IMR-90 (cell line): ENCODE measurements around the gene D2HGDH. TPM values are rescaled to one million over a fixed set of nuclear protein-coding genes. Genes with fewer than 3 reads are reported as not detected.

Experiments
- ATAC-seq: fragments of 200-7000 bp; cut with Tn5 transposase; 2 replicates; pipeline ENCODE4 v1.9.1; 2020; ENCODE audit warnings: low read depth, mild to moderate bottlenecking, moderate library complexity
- BruUV-seq: library from RNA; stranded (reverse); fragments of 400-500 nt; replicated peaks from 2 replicates; lab custom pipeline; 2021; lab: Mats Ljungman, UMichigan
- CTCF ChIA-PET: fragments of 300-600 bp; formaldehyde crosslinking; extraction: SDS; loops from one replicate; lab custom pipeline; 2021; ENCODE audit warnings: antibody characterized with exemption; lab: Yijun Ruan, JAX
- POLR2A ChIA-PET: fragments of 300-600 bp; sonication (Branson Sonifier 250); formaldehyde crosslinking; loops from one replicate; lab custom pipeline; 2022; ENCODE audit warnings: antibody characterized with exemption; ENCODE audit not compliant: unreplicated experiment; lab: Charles Lee
- DNase-seq: peaks from one replicate; pipeline ENCODE4 v3.0.0; 2013
- H2AFZ ChIP-seq: replicated peaks from 2 replicates; pipeline ENCODE3; 2013; ENCODE audit warnings: low read length, mild to moderate bottlenecking; ENCODE audit not compliant: poor library complexity
- H2AK5ac ChIP-seq: 2 replicates; pipeline ENCODE4 v1.6.1; 2013; ENCODE audit warnings: low read depth, low read length, inconsistent platforms
- H2AK9ac ChIP-seq: replicated peaks from 2 replicates; pipeline ENCODE3; 2013; ENCODE audit warnings: mild to moderate bottlenecking, low read depth, low read length, moderate library complexity; ENCODE audit not compliant: poor library complexity
- H2BK120ac ChIP-seq: 2 replicates; pipeline ENCODE4 v1.6.1; 2013; ENCODE audit warnings: low read depth, low read length, inconsistent platforms
- H2BK15ac ChIP-seq: 3 replicates; pipeline ENCODE4 v1.6.1; 2013; ENCODE audit warnings: low read depth, low read length, inconsistent platforms
- H2BK20ac ChIP-seq: 2 replicates; pipeline ENCODE4 v1.6.1; 2013; ENCODE audit warnings: low read depth, mild to moderate bottlenecking, inconsistent platforms, low read length, moderate library complexity
- H2BK5ac ChIP-seq: 2 replicates; pipeline ENCODE4 v1.6.1; 2013; ENCODE audit warnings: mild to moderate bottlenecking, low read depth, low read length, inconsistent platforms; ENCODE audit not compliant: poor library complexity, severe bottlenecking
- H3K14ac ChIP-seq: replicated peaks from 2 replicates; pipeline ENCODE4 v1.6.1; 2013; ENCODE audit warnings: low read depth, low read length, inconsistent platforms
- H3K18ac ChIP-seq: 2 replicates; pipeline ENCODE4 v1.6.1; 2013; ENCODE audit warnings: low read depth, low read length, control low read depth
- H3K23ac ChIP-seq: 2 replicates; pipeline ENCODE4 v1.6.1; 2013; ENCODE audit warnings: low read depth, low read length, inconsistent platforms
- H3K27ac ChIP-seq: 2 replicates; pipeline ENCODE4 v1.5.1; 2013; ENCODE audit warnings: mild to moderate bottlenecking, control low read depth, low read length; ENCODE audit not compliant: insufficient read depth
- H3K27me3 ChIP-seq: 2 replicates; pipeline ENCODE4 v1.6.1; 2013; ENCODE audit warnings: low read length; ENCODE audit not compliant: control insufficient read depth, insufficient read depth
- H3K36me3 ChIP-seq: 2 replicates; pipeline ENCODE4 v1.6.1; 2013; ENCODE audit warnings: low read length, mixed read lengths; ENCODE audit not compliant: control insufficient read depth, insufficient read depth
- H3K4ac ChIP-seq: 2 replicates; pipeline ENCODE4 v1.6.1; 2013; ENCODE audit warnings: low read depth, low read length, inconsistent platforms
- H3K4me1 ChIP-seq: 2 replicates; pipeline ENCODE4 v1.6.1; 2013; ENCODE audit warnings: low read length, mixed read lengths; ENCODE audit not compliant: control insufficient read depth, insufficient read depth
- H3K4me2 ChIP-seq: 2 replicates; pipeline ENCODE4 v1.6.1; 2013; ENCODE audit warnings: low read depth, mild to moderate bottlenecking, control low read depth, low read length, moderate library complexity
- H3K4me3 ChIP-seq: 2 replicates; pipeline ENCODE4 v1.5.1; 2013; ENCODE audit warnings: low read depth, mild to moderate bottlenecking, control low read depth, low read length, moderate library complexity; ENCODE audit not compliant: insufficient read depth
- H3K56ac ChIP-seq: 2 replicates; pipeline ENCODE4 v1.6.1; 2013; ENCODE audit warnings: low read length, inconsistent platforms; ENCODE audit not compliant: insufficient read depth; ENCODE audit errors: extremely low read depth
- H3K79me1 ChIP-seq, 2 experiments: 2 replicates each; pipeline ENCODE4 v1.6.1; 2013; ENCODE audit warnings: low read length in 2 of 2, inconsistent platforms in 1 of 2, low read depth in 1 of 2
- H3K9ac ChIP-seq: 2 replicates; pipeline ENCODE4 v1.6.1; 2013; ENCODE audit warnings: low read depth, low read length, control low read depth
- H3K9me1 ChIP-seq: 2 replicates; pipeline ENCODE4 v1.6.1; 2013; ENCODE audit warnings: low read length, inconsistent platforms; ENCODE audit not compliant: insufficient read depth
- H3K9me3 ChIP-seq: 2 replicates; pipeline ENCODE4 v1.6.1; 2013; ENCODE audit warnings: low read length; ENCODE audit not compliant: control insufficient read depth, insufficient read depth
- H4K20me1 ChIP-seq: 2 replicates; pipeline ENCODE4 v1.6.1; 2013; ENCODE audit warnings: low read length, inconsistent platforms; ENCODE audit not compliant: insufficient read depth
- H4K5ac ChIP-seq: 2 replicates; pipeline ENCODE4 v1.6.1; 2013; ENCODE audit warnings: mild to moderate bottlenecking, low read depth, low read length, control low read depth
- H4K8ac ChIP-seq, 2 experiments: 2 replicates each; pipeline ENCODE4 v1.6.1; 2013; ENCODE audit warnings: low read depth in 2 of 2, low read length in 2 of 2, control low read depth in 1 of 2, inconsistent platforms in 1 of 2
- H4K91ac ChIP-seq: 2 replicates; pipeline ENCODE4 v1.6.1; 2013; ENCODE audit warnings: low read depth, low read length, inconsistent platforms; ENCODE audit not compliant: insufficient read depth
- BHLHE40 ChIP-seq: fragments of 150-350 bp; IDR thresholded peaks from 2 replicates; pipeline ENCODE4 v1.6.1; 2016; ENCODE audit warnings: mild to moderate bottlenecking, low read depth, low read length
- CEBPB ChIP-seq: IDR thresholded peaks from 2 replicates; pipeline ENCODE4 v1.6.1; 2012; ENCODE audit warnings: low read depth, low read length, improper control_type of control experiment
- CHD1 ChIP-seq: IDR thresholded peaks from 2 replicates; pipeline ENCODE4 v1.6.1; 2012; ENCODE audit warnings: low read depth, low read length, improper control_type of control experiment
- ELK1 ChIP-seq: fragments of 150-350 bp; IDR thresholded peaks from 2 replicates; pipeline ENCODE4 v1.6.1; 2016; ENCODE audit warnings: low read depth, mild to moderate bottlenecking, low read length, moderate library complexity, borderline replicate concordance
- FOS ChIP-seq: fragments of 150-350 bp; IDR thresholded peaks from 2 replicates; pipeline ENCODE4 v1.6.1; 2016; ENCODE audit warnings: low read depth, low read length
- MAFK ChIP-seq: IDR thresholded peaks from 2 replicates; pipeline ENCODE4 v1.6.1; 2012; ENCODE audit warnings: low read depth, low read length, improper control_type of control experiment
- MAZ ChIP-seq: IDR thresholded peaks from 2 replicates; pipeline ENCODE4 v1.6.1; 2012; ENCODE audit warnings: low read depth, mild to moderate bottlenecking, low read length, improper control_type of control experiment, moderate library complexity, borderline replicate concordance
- MXI1 ChIP-seq: IDR thresholded peaks from 2 replicates; pipeline ENCODE4 v1.6.1; 2012; ENCODE audit warnings: low read depth, mild to moderate bottlenecking, low read length, moderate library complexity, borderline replicate concordance
- NFE2L2 ChIP-seq: fragments of 150-350 bp; IDR thresholded peaks from 2 replicates; pipeline ENCODE4 v1.6.1; 2016; ENCODE audit warnings: low read depth, mild to moderate bottlenecking, low read length
- POLR2A ChIP-seq: IDR thresholded peaks from 2 replicates; pipeline ENCODE4 v1.6.1; 2012; ENCODE audit warnings: mild to moderate bottlenecking, low read depth, low read length
- RAD21 ChIP-seq: IDR thresholded peaks from 2 replicates; pipeline ENCODE4 v1.6.1; 2012; ENCODE audit warnings: low read length, improper control_type of control experiment
- RCOR1 ChIP-seq: IDR thresholded peaks from 2 replicates; pipeline ENCODE4 v1.6.1; 2012; ENCODE audit warnings: mild to moderate bottlenecking, low read length, improper control_type of control experiment; ENCODE audit not compliant: insufficient replicate concordance
- RFX5 ChIP-seq: IDR thresholded peaks from 2 replicates; pipeline ENCODE4 v1.8.0; 2012; ENCODE audit warnings: low read depth, mild to moderate bottlenecking, low read length, moderate library complexity
- SMC3 ChIP-seq: fragments of 150-350 bp; IDR thresholded peaks from 2 replicates; pipeline ENCODE4 v1.6.1; 2016; ENCODE audit warnings: low read depth, mild to moderate bottlenecking, antibody characterized with exemption, low read length, moderate library complexity
- USF2 ChIP-seq: fragments of 150-350 bp; IDR thresholded peaks from 2 replicates; pipeline ENCODE4 v1.6.1; 2017; ENCODE audit warnings: mild to moderate bottlenecking, antibody characterized with exemption, low read length, low read depth
- WGBS, 2 experiments: methylation state at CpG; one replicate each; pipeline versions ENCODE4 v1.1.5 to v1.1.7; 2013; ENCODE audit warnings: missing lambda C conversion rate in 2 of 2; ENCODE audit not compliant: insufficient read length in 1 of 2; ENCODE audit errors: extremely low coverage in 2 of 2; 5-methylcytosine and 5-hydroxymethylcytosine counted together
- dilution Hi-C: fragments of 300-500 bp; cut with HindIII; formaldehyde crosslinking; loops from one replicate; pipeline ENCODE4 v1.14.3; 2018; ENCODE audit warnings: low sequenced_read_pairs; ENCODE audit not compliant: unreplicated experiment
- in situ Hi-C: fragments of 300-500 bp; cut with MboI; formaldehyde crosslinking; loops from 3 replicates; pipeline ENCODE4 v1.14.3; 2019; ENCODE audit warnings: low sequenced_read_pairs, inconsistent platforms, mixed read lengths
- intact Hi-C: fragments of 100-400 bp; cut with micrococcal nuclease; formaldehyde crosslinking; loops from 2 replicates; pipeline ENCODE4 v1.10.0; 2022
- polyA plus RNA-seq, 3 experiments: library from polyadenylated mRNA; depleted of rRNA; stranded (reverse); fragments of >200 nt; gene quantifications; 2 replicates each; pipeline ENCODE4 v1.2.3, GENCODE V29; 2012; ENCODE audit warnings: low replicate concordance in 1 of 3
- total RNA-seq: library from RNA; depleted of rRNA; stranded (reverse); fragments of >200 nt; gene quantifications from 2 replicates; pipeline ENCODE4 v1.2.3, GENCODE V29; 2012
- TF ChIP-seq, protein P1 (sequence below): conservative IDR thresholded peaks from 2 replicates; pipeline ENCODE4 v1.5.1; 2012; ENCODE audit warnings: mild to moderate bottlenecking, low read depth, low read length, improper control_type of control experiment

Gene D2HGDH
- total and polyA plus RNA-seq, 2 of the 4 experiments (the other 2 are of a cell fraction) = 6.3 to 22.1 TPM

DNA sequence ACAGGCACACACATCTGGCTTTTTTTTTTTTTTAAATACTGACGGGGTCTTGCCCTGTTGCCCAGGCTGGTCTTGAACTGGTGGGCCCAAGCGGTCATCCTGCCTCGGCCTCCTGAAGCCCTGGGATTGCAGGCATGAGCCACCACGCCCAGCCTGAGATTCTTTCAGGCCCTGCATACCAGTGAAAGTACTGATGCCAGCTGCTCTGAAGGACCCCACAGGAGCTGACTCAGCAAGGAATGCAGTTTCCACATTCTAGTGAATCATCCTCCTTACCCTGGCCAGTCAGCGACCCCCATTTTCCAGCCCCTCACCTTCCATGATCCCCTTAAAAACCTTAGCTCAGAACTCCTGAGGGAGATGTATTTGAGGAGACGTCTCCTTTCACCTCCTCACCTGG lies 42.0 kb upstream of the D2HGDH start:
- peaks cover 29% of the 10 kb centered on the region for H3K36me3 ChIP-seq
- H2BK20ac ChIP-seq = no peak overlapping the region
- H3K4me2 ChIP-seq = no peak overlapping the region
- no peaks in the 10 kb centered on the region for H3K9me3 ChIP-seq
- 0 out of 2 replicates have a peak overlapping the region, but pooled peaks have one; percentile 46 for H3K23ac ChIP-seq
- H3K27ac ChIP-seq = peak overlapping the region; percentile 28; the same call in 1 of the 2 replicates
- H4K8ac ChIP-seq = peak overlapping the region in 1 of 2 experiments; percentile 74; a peak in 1 of 4 replicates
- H2BK120ac ChIP-seq = no peak overlapping the region
- no peak overlapping the region for H2AFZ ChIP-seq
- H3K4me3 ChIP-seq = no peak overlapping the region
- 0 out of 2 replicates have a peak overlapping the region, but pooled peaks have one; percentile 39 for H3K14ac ChIP-seq
- ChIA-PET CTCF (interaction anchor here (0.6 to 1.2 kb wide), 4 partner anchors 23 to 254 kb away, joined by 3 to 5 read pairs (median 4); no protein-coding TSS in a partner anchor), POLR2A (no interaction called here)
- dilution Hi-C loops = no loop called here
- WGBS, 2 experiments = no CpG with 5 or more reads among the region's 6 CpGs
- no peak overlapping the region for H3K18ac ChIP-seq
- intact Hi-C loops = no loop called here
- H4K20me1 ChIP-seq = no peaks in the 10 kb centered on the region
- no peak overlapping the region for H3K9ac ChIP-seq
- ATAC-seq = peak; percentile 76
- in situ Hi-C loops = no loop called here
- H3K79me1 ChIP-seq = peaks cover 29 to 51% of the 10 kb centered on the region in 2 experiments
- H2AK5ac ChIP-seq = 0 out of 2 replicates have a peak overlapping the region, but pooled peaks have one; percentile 27
- no peak overlapping the region; the same call in 1 of the 2 replicates for H4K91ac ChIP-seq
- H3K4ac ChIP-seq = no peak overlapping the region
- no peak overlapping the region for H3K56ac ChIP-seq
- H4K5ac ChIP-seq = no peak overlapping the region
- BruUV-seq = no TSS peak
- TF ChIP-seq POLR2A (no peak), MAZ (no peak), CEBPB (peak; percentile 63), ELK1 (no peak), MXI1 (no peak), CHD1 (no peak), SMC3 (no peak), RFX5 (no peak), BHLHE40 (peak; percentile 36; the same call in 1 of the 2 replicates), RAD21 (no peak), MAFK (peak; percentile 93), USF2 (no peak), FOS (peak; percentile 55; the same call in 1 of the 2 replicates), NFE2L2 (0 out of 2 replicates have a peak, but pooled peaks have one; percentile 18), RCOR1 (peak; percentile 43)
- TF ChIP-seq, protein P1, sequence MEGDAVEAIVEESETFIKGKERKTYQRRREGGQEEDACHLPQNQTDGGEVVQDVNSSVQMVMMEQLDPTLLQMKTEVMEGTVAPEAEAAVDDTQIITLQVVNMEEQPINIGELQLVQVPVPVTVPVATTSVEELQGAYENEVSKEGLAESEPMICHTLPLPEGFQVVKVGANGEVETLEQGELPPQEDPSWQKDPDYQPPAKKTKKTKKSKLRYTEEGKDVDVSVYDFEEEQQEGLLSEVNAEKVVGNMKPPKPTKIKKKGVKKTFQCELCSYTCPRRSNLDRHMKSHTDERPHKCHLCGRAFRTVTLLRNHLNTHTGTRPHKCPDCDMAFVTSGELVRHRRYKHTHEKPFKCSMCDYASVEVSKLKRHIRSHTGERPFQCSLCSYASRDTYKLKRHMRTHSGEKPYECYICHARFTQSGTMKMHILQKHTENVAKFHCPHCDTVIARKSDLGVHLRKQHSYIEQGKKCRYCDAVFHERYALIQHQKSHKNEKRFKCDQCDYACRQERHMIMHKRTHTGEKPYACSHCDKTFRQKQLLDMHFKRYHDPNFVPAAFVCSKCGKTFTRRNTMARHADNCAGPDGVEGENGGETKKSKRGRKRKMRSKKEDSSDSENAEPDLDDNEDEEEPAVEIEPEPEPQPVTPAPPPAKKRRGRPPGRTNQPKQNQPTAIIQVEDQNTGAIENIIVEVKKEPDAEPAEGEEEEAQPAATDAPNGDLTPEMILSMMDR = no peak
- peak overlapping the region; percentile 85 for H2AK9ac ChIP-seq
- H3K27me3 ChIP-seq = no peaks in the 10 kb centered on the region
- peaks cover 5% of the 10 kb centered on the region; the same call in 1 of the 2 replicates for H3K4me1 ChIP-seq
- peaks cover 16% of the 10 kb centered on the region for H3K9me1 ChIP-seq
- peak overlapping the region; percentile 21 for H2BK5ac ChIP-seq
- H2BK15ac ChIP-seq = no peak overlapping the region
- DNase-seq = peak; percentile 84
